Activated naive CD4-positive, alpha-beta T cell treated with Interleukin-2 at 50 U/mL for 16 hours (primary cell): ENCODE measurements around the gene HSD17B11.
A peak's percentile ranks its signal among the peaks of the same experiment; 100 is the strongest.
"Not testable (repeated sequence)": the region's sequence is repeated elsewhere in the genome, so short reads cannot be mapped to it uniquely, and the experiment has no call there.

ENCODE experiments used
- DNase-seq: peaks from one replicate; pipeline ENCODE4 v3.0.0-alpha.2; 2020

HSD17B11 gene

DNA sequence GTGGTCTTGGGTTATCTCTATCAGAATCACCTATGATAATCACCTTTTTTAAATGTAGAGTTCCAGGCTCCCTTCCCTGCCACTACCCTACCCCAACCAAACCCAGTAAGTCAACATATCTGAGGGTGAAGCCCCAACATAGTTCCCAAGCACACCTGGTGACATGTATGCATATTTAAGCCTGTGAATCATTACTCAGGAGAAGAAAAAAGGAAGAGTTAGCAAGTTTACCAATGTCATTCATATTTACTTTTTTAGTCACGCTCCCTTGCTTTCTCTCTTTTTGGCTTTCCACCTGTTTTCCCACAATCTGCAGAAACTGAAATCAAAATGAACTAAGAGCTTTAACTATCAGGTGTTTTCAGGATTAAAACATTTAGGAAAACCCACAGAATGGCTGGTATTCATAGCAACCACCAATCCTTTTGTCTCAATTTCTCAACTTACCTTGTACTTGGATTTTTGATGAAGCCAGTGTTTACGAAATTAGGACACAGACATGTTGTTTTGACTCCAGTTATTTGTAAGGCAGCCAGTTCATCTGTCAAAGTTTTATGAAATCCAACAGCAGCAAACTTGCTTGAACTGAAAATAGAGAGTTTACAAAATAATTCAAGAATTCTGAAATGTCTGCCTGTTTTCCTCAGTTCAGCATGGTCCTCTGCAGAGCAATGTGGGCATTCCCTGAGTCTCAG is 34.0 kb downstream of the HSD17B11 start:
- no peak for DNase-seq

DNA sequence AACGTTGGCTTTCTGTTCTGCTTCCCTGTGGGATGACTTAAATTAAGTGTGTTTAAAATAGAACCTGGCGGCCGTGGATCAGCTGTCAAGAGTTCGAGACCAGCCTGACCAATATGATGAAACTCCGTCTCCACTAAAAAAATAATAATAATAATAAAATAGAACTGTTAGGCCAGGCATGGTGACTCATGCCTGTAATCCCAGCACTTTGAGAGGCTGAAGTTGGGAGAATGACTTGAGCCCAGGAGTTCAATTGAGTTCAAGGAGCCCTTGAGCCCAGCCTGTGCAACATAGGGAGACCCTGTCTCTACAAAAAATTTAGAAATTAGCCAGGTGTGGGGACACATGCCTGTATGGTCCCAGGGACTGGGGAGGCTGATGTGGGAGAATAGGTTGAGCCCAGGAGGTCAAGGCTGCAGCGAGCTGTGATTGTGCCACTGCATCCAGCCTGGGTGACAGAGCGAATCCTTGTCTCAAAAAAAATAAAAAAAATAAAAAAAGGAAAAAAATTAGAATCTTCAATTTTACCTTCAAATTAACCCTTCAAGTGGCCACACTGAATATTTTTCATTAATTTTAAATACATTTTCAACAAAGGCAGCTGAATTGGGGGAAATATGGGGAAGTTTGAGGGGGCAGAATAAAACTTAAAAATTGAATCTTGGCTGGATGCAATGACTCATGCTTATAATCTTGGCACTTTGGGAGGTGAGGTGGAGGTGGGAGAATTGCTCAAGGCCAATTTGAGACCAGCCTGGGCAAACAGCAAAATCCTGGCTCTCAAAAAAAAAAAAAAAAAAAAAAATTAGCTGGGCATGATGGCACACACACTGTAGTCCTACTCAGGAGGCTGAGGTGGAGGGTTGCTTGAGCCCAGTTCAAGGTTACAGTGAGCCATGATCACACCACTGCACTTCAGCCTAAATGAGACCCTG is 36.6 kb downstream of the HSD17B11 start:
- DNase-seq, result no peak

DNA sequence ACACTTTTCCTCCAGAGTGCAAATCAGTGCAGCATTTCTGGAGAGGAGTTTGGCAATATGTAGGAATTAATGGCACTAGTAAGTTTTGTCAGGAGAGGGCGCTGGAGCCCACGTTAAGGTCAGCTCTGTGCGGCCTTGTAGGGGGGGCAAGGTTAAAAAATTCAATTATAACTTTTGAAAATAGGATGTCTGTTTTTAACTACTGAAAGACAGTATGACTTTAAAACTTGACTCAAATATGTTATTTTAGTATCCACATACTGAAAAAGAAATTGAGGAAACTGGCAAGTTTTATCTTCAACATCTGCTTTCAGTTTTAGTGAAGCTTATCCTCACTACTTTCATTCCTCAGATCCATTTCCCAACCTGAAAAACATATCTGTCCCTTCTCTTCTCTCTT is 37.4 kb downstream of the HSD17B11 start:
- peak; percentile 10 for DNase-seq

DNA sequence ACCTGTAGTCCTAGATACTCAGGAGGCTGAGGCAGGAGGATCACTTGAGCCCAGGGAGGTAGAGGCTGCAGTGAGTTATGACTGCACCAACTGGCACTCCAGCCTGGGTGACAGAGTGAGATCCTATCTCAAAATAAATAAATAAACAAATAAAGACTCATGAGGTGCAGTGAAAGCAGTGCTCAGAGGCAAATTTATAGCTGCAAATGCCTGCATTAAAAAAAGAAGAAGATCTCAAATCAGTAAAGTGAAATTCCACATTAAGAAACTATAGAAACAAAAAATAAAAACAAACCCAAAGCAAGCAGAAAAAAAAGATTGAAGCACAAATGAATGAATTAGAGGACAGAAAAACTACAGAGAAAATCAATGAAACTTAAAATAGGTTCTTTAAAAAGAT is 45.8 kb downstream of the HSD17B11 start:
- DNase-seq, result no peak

DNA sequence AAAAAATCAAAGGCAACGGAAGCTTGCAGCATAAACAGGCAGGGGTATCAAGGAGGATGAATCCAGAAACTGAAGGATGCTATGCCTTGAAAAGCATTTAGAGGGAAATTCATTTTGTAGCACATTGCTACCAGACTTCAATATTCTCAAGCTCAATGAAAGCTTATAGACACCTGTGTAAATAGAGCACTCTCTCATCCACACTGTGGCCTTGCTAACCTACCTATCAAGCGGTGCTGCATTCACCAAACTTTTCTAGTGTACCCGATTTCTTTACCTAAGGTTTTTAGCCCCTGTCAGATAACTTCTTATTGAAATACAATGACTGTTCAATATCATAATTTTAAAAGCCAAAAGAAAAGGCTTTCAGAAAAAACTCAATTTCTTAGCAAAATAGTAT is 48.1 kb downstream of the HSD17B11 start:
- DNase-seq, result no peak

DNA sequence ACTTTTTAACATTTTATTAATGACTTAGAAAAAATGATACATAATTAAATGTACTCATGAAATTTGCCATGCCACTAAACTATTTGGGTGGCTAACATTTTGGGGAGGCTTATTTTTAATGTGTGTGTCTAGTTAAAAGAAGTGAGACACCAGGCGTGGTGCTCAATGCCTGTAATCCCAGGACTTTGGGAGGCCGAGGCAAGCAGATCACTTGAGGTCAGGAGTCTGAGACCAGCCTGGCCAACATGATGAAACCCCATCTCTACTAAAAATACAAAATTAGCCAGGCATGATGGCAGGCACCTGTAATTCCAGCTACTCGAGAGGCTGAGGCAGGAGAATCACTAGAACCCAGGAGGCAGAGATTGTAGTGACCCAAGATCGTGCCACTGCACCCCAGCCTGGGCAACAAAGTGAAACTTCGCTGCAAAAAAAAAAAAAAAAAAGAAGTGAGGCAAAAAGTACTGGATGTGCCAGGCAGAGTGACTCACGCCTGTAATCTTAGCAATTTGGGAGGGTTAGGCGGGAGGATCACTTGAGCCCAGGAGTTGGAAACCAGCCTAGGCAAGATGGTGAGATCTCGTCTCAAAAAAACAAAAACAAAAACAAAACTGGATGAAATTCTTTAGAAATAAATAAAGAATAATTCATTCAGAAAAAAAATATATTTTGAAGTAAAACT is 48.9 kb downstream of the HSD17B11 start:
- not testable (repeated sequence) for DNase-seq

DNA sequence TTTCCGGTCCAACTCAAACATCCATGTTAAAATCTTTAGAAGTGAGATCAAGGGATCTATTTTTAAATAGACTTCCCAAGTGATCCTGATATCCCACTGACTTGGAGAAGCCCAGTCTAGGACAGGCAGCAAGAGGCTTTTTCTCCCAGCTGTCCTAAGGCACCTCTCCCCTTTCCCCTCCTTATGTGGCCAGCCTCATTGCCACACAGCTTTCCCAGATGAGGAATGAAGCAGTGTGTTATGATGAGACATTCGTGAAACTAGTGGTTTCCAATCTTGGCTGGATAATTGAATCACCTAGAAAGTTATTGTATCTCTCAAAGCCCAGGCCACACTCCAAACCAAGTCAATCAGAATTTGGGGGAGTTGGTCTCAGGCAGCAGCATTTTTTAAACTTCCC is 51.5 kb downstream of the HSD17B11 start:
- no peak for DNase-seq

DNA sequence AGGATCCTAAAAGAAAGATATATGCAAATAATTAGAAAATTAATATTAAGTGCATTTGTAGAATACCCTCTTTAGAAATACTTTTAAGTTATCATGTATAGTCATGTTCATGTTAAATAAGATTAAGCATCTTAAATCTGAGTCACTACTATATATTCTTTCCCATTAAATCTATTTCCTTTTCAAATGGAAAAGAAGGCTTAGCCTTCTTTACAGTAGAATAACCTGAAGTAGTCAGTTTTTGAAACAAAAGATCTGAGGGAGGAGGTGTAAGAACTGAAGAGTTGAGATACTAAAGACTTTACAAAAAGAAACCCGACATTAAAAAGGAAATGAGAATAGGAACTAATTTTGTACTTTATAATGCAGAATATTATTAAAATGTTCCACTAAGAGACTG is 53.6 kb downstream of the HSD17B11 start:
- no peak for DNase-seq

DNA sequence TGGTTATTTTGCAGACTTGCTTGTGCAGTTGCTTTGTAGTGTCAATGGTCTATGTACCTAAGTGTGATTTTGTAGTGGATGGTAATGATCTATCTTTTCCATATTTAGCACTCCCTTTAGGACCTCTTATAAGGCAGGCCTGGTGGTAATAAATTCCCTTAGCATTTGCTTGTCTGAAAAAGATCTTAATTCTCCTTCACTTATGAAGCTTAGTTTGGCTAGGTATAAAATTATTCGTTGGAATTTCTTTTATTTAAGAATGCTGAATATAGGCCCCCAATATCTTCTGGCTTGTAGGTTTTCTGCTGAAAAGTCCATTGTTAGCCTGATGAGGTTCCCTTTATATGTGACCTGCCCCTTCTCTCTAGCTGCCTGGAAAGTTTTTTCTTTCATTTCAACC is 57.7 kb downstream of the HSD17B11 start:
- DNase-seq, result no peak

DNA sequence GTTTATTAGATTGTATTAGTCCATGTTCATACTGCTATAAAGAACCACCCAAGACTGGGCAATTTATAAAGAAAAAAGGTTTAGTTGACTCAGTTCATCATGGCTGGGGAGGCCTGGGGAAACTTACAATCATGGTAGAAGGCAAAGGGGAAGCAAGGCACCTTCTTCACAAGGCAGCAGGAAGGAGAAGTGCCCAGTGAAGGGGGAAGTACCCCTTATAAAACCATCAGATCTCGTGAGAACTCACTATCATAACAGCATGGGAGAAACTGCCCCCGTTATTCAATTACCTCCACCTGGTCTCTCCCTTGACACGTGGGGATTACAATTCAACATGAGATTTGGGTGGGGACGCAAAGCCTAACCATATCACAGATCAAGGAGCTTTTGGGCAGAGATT is 60.2 kb downstream of the HSD17B11 start:
- no peak for DNase-seq

DNA sequence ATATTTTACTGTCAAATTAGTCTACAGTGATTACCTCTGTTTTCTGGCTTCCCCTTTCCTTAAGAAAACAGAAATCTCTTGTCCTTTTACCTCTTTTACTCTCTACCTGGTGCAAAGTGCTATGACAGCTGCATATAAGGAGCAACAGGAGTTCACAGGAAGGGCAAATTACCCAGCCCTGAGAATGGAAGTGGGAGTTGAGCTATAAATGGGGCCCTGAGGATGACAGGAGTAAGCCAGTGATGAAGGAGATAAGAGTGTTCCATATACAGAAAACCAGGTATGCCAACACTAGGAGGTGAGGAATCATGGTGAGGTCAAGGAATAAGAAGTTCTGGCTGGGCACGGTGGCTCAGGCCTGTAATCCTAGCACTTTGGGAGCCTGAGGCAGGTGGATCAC is 63.9 kb downstream of the HSD17B11 start:
- DNase-seq, result no peak

DNA sequence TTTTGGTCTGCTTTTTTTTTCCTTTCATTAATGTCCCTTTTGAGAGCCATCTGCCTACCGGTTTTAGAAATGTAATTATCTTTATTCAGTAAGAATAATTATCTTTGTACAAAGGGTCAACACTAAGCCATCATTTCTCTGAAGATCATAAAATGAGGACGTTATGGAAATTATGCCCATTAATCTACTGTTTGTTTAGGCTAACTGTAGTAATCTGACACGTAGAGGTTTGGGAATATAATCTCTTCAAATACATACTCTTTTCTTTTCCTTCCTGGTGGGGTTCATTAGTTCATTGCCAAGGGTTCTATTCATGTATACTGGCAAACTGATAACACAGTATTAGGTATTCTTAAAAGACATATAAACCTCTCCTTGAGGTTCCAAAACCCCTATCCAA is 64.5 kb downstream of the HSD17B11 start:
- DNase-seq, result no peak

DNA sequence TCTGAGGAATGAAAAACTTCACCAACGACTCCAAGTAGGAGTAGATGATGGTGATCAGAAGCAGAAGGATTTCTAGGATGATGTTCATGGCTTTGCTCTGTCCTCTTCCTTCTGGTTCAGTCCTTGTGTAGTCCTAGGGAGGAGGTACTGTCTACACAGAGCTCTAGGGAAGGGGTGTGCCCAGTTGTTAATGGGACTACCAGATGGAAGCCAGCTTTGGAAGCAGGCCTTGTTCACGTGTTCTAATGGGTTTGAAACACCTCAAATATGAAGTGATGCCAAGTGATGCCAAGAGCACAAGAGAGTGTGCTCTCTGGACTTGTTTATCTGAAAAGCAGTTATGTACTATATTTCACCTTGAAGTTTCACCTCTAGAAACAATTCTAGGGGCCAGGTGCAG is 68.2 kb downstream of the HSD17B11 start, which contains the start of gene HSD17B13:
TSS of gene HSD17B13 (minus strand) at position 129 of the 400 bp plus-strand sequence. CDS start at position 88, 41 bp downstream.
- DNase-seq, result no peak

DNA sequence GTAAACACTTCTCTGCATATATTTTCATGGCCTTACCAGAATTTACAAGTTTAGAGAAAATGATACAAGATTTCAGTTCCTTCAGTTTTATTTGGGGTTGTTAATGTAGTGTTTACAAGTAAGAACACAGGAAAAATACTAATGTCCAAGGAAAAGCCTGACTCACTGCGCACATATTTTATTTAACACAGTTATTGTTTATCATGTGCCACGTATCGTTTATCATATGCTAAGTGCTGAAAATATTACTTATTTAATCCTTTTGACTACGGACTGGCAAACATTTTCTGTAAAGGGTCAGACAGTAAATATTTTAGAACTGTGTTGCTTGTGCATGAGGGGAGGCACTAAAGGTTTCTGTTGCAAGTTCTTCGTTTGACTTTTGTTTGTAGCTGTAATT is 69.1 kb downstream of the HSD17B11 start:
- DNase-seq, result no peak

DNA sequence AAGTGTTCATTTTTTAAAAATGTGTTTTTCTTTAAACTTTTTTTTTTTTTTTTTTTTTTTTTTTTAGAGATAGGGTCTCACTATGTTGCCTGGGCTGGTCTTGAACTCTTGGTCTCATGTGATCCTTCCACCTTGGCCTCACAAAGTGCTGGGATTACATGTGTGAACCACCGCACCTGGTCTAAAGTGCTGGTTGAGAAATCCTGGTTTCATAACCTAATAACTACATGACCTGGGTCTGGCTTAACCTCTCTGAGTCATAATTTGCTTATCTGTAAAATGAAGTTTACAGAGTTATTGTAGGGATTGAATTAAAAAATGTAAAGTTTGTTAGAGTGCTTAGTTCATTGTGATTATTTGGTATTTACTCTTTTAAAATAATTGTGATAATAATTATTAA is 73.5 kb downstream of the HSD17B11 start:
- DNase-seq, result no peak

DNA sequence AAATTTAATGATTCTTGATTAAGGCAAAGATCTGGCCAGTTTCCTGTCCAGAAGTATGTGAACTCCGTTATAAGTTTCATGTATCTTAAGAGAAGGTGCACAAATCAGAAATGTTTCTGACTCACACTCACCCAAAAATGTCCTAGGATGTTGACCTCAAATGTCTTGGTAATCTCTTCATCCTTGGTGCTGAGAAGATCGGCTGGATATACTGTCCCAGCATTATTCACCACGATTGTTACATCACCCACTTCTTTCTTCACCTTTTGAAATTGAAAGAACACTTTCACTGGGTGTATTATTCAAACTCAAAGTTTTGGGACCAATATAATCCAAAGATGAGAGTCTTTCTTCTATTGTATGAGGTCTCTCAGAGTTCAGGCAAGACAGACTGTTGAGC is 74.0 kb downstream of the HSD17B11 start:
- no peak for DNase-seq

DNA sequence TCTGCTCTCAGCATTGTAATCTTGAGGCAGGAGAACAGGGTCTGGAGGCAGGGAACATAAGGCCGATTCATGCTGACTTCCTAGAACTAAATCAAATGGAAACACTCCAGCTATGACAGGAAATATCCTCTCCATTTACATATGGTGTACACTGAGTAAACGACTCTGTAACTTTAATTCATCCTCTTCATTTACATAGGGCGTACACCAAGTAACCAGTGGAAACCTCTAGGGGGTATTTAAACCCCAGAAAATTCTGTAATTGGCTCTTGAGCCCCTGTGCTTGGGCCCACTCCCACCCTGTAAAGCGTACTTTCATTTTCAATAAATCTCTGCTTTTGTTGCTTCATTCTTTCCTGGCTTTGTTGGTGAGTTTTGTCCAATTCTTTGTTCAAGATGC is 76.0 kb downstream of the HSD17B11 start:
- not testable (repeated sequence) for DNase-seq

DNA sequence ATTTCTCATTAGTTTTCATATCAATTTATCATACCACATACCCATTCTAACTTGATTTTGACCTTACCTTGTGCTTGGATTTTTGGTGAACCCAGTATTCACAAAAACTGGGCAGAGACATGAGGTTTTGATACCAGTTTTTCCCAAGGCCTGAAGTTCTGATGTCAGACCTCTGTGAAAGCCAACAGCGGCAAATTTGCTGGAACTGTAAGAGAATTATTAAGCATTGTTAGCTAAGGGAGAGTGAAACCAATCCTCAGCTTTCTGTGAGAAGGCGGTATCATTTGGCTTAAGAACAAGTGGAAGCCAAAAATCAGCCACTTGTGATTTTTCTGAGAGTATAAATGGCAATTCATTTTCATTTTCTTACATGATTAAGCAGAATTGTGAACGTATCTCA is 77.2 kb downstream of the HSD17B11 start:
- no peak for DNase-seq

DNA sequence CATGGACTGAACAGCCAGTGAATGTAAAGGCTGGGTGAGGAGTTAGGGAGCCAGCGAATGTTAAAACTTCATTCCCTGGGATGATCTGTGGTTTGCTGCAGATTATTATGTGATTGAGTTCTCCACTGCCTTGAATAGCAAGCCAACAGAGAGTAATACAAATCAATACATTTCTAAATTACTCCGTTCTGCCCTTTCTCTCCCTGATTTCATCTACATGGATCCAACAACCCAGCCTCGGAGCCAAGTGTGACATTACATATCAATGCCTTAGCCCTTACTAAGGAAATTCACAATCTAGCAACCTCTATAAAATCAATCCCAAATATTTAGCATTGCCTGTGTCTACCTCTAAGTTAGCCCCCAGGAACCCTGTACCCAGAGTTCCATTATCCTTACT is 79.3 kb downstream of the HSD17B11 start:
- no peak for DNase-seq

DNA sequence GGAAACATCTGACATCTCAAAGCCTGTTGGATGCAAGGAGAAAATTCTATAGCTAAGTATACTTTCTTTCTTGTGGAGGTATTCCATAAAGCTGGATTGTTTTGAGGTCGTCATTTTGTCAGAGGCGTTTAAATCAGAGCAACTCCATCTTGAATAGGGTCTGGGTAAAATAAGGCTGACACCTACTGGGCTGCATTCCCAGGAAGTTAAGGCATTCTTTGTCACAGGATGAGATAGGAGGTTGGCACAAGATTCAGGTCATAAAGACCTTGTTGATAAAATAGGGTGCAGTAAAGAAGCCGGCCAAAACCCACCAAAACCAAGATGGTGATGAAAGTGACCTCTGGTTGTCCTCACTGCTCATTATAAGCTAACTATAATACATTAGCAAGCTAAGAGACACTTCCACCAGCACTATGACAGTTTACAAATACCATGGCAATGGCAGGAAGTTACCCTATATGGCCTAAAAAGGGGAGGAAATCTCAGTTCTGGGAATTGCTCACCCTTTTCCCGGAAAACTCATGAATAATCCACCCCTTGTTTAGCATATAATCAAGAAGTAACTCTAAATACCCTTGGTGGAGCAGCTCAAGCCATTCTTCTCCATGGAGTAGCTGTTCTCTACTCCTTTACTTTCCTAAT is 80.2 kb downstream of the HSD17B11 start:
- no peak for DNase-seq

DNA sequence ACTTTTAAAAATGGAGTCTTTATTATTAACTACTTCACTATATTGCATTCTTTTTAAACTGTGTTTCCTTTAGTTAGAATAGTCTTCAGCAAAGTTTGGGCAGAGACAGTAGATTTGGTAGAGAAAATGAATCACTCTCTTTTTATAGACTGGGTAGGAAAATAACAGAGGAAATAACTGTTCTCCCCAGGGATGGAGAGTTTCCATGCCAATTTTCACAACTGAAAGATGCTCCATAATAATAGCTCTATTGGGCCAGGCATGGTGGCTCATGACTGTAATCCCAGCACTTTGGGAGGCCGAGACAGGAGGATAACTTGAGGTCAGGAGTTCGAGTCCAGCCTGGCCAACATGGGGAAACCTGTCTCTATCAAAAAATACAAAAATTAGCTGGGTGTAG is 81.4 kb downstream of the HSD17B11 start:
- DNase-seq, result no peak

DNA sequence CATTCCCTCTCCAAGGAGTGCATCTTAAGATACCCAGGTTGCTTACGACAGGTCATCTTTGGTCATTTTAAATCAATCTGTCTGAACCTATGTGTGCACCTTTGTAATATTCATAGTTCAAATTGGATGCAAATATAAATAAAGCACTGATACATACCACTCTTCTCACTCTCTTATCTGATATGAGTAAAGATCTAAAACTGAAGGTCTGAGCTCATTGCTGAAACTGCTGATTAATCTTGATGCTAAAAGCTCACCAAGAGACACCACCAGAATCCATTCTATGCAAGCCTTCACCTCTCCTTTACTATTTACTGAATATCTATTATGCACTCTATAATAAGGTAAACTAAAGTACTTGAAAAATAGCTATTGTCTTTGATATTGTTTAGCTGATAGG is 84.9 kb downstream of the HSD17B11 start:
- no peak for DNase-seq

DNA sequence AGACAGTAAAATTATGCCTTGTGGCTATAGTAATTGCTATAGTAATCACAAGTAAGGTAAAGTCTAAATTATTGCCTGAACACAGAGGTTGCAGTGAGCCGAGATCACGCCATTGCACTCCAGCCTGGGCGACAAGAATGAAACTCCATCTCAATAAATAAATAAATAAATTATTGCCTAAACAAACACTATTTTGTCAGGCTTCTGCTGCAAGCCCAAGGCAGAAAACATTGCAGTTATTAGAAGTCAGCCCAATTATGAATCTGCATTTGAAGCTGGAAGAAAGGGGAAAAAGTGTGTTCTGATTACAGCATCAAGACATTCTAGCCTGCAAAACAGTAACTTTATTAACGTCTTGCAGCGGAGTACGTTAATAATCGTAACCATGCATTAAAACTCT is 85.4 kb downstream of the HSD17B11 start:
- no peak for DNase-seq
